GM12865 (cell line): ENCODE results near the gene COL9A3.

Source experiments
- DNase-seq: peaks from one replicate; pipeline ENCODE4 v3.0.0; 2010; ENCODE audit warnings: low read depth
- H3K4me3 ChIP-seq: 2 replicates; pipeline ENCODE4 v1.5.1; 2011; ENCODE audit warnings: mild to moderate bottlenecking, low read depth, low read length, control low read depth
- CTCF ChIP-seq: IDR thresholded peaks from 2 replicates; pipeline ENCODE4 v1.5.1; 2011; ENCODE audit warnings: low read length, control low read depth, low read depth, inconsistent platforms; ENCODE audit not compliant: insufficient read depth; ENCODE audit errors: missing control alignments

COL9A3 gene

GRCh38 chr20:62830251-62830650 is 13.4 kb downstream of the COL9A3 start:
- H3K4me3 ChIP-seq: no peak overlapping the region
- no peak for DNase-seq
- no peak for TF ChIP-seq CTCF

GRCh38 chr20:62830821-62831220 is 14.0 kb downstream of the COL9A3 start:
- H3K4me3 ChIP-seq: no peak overlapping the region

GRCh38 chr20:62831361-62831788 is 14.5 kb downstream of the COL9A3 start:
- DNase-seq: no peak
- no peak for TF ChIP-seq CTCF
- no peak overlapping the region for H3K4me3 ChIP-seq

More at GRCh38 chr20:62830821-62831220, 14.0 kb downstream of the COL9A3 start:
- no peak for TF ChIP-seq CTCF
- no peak for DNase-seq

- DNase-seq: no peak
- no peak overlapping the region for H3K4me3 ChIP-seq
- TF ChIP-seq CTCF: no peak
Measured at GRCh38 chr20:62831854-62832211, 15.0 kb downstream of the COL9A3 start.

- peak; percentile 67 for DNase-seq
- no peak overlapping the region for H3K4me3 ChIP-seq
Measured at GRCh38 chr20:62832212-62832922, 15.5 kb downstream of the COL9A3 start.

GRCh38 chr20:62832951-62833391 is 16.1 kb downstream of the COL9A3 start:
- no peak overlapping the region for H3K4me3 ChIP-seq
- no peak for DNase-seq
- no peak for TF ChIP-seq CTCF

More at GRCh38 chr20:62832212-62832922, 15.5 kb downstream of the COL9A3 start:
- no peak for TF ChIP-seq CTCF

GRCh38 chr20:62834967-62835730 is 18.3 kb downstream of the COL9A3 start:
- DNase-seq: no peak
- no peak overlapping the region for H3K4me3 ChIP-seq
- TF ChIP-seq CTCF: no peak
